Tibial artery (tissue), 4 donors: ENCODE data around the gene RAB40C.

Experiments used
- DNase-seq, 2 donors: peaks; one replicate each; pipeline ENCODE4 v3.0.0-alpha.2; 2019
- H3K27ac ChIP-seq, 2 donors: fragments of 200-600 bp; sonication (generic) in 1 of 2; 1 replicate in 1 of 2; 2 replicates in 1 of 2; pipeline ENCODE4 v1.5.1; 2018 to 2019; ENCODE audit warnings: mild to moderate bottlenecking in 1 of 2
- H3K27me3 ChIP-seq, 2 donors: fragments of 200-600 bp; sonication (generic) in 1 of 2; one replicate each; pipeline versions ENCODE4 v1.5.1 to v1.6.0; 2016 to 2019
- H3K36me3 ChIP-seq, 3 donors: fragments of 200-600 bp; sonication (generic) in 2 of 3; one replicate each; pipeline ENCODE4 v1.5.1; 2016 to 2019; ENCODE audit warnings: mild to moderate bottlenecking in 2 of 3
- H3K4me1 ChIP-seq, 4 donors: fragments of 200-600 bp; sonication (generic) in 2 of 4; 1 replicate in 3 of 4; 2 replicates in 1 of 4; pipeline ENCODE4 v1.5.1; 2016 to 2019
- H3K4me3 ChIP-seq, 2 donors: fragments of 200-600 bp; sonication (generic) in 1 of 2; 1 replicate in 1 of 2; 2 replicates in 1 of 2; pipeline ENCODE4 v1.5.1; 2018 to 2019; ENCODE audit warnings: mild to moderate bottlenecking in 2 of 2
- H3K9me3 ChIP-seq, 3 donors: fragments of 200-600 bp; sonication (generic) in 1 of 3; one replicate each; pipeline ENCODE4 v1.5.1; 2016 to 2019
- CTCF ChIP-seq, 2 experiments: fragments of 200-600 bp in 1 of 2; fragments of 450-650 bp in 1 of 2; IDR thresholded peaks; one replicate each; pipeline ENCODE4 v1.5.1; 2017 to 2019; ENCODE audit warnings: antibody characterized with exemption in 2 of 2, mild to moderate bottlenecking in 1 of 2, moderate library complexity in 1 of 2
- intact Hi-C: fragments of 100-400 bp; cut with DNase I; formaldehyde crosslinking; loops from one replicate; pipeline ENCODE4 v1.15.0; 2023; ENCODE audit warnings: low total_unique reads

RAB40C gene

GRCh38 chr16:666572-666971, 76.7 kb downstream of the RAB40C start:
- Histone ChIP-seq H3K27me3 (no peaks in the 10 kb centered on the region), H3K4me1 (peaks cover 8 to 22% (median 18%) of the 10 kb centered on the region in 4 donors), H3K9me3 (no peaks in the 10 kb centered on the region), H3K4me3 (no peak overlapping the region), H3K27ac (no peak overlapping the region), H3K36me3 (peaks cover 18 to 33% (median 19%) of the 10 kb centered on the region in 3 donors)
- TF ChIP-seq CTCF (IDR thresholded peaks at IDR 0.05) = no peak
- no peak for DNase-seq
- intact Hi-C loops = no loop called here

- no peak for DNase-seq
- H3K36me3 ChIP-seq = peaks cover 25 to 37% (median 26%) of the 10 kb centered on the region in 3 donors
- H3K27me3 ChIP-seq = no peaks in the 10 kb centered on the region
- no peaks in the 10 kb centered on the region for H3K9me3 ChIP-seq
- H3K27ac ChIP-seq = peak overlapping the region; percentile 87
- no peak for TF ChIP-seq CTCF (IDR thresholded peaks at IDR 0.05)
- peaks cover 8 to 22% (median 18%) of the 10 kb centered on the region in 4 donors for H3K4me1 ChIP-seq
- intact Hi-C loops = no loop called here
- H3K4me3 ChIP-seq = peak overlapping the region; percentile 84 to 92
Measured at GRCh38 chr16:667113-667779, 77.4 kb downstream of the RAB40C start.

- Histone ChIP-seq H3K27me3 (no peaks in the 10 kb centered on the region), H3K36me3 (peaks cover 32 to 38% (median 33%) of the 10 kb centered on the region in 3 donors), H3K4me1 (peaks cover 8 to 22% (median 18%) of the 10 kb centered on the region in 4 donors), H3K4me3 (peak within 1 kb of the TSS; percentile 84 to 92), H3K27ac (peak within 1 kb of the TSS; percentile 87), H3K9me3 (no peaks in the 10 kb centered on the region)
- intact Hi-C loops = no loop called here
- DNase-seq = peak; percentile 91 to 96
- peak; percentile 88 to 90 for TF ChIP-seq CTCF (IDR thresholded peaks at IDR 0.05)
Measured at GRCh38 chr16:667780-668518, 78.1 kb downstream of the RAB40C start, which contains the start of gene RHOT2. RHOT2 (plus strand) TSS chr16:668132; CDS start chr16:668200, 68 bp downstream.

- Histone ChIP-seq H3K36me3 (peaks cover 34 to 45% (median 40%) of the 10 kb centered on the region in 3 donors), H3K4me1 (peaks cover 8 to 22% (median 18%) of the 10 kb centered on the region in 4 donors), H3K9me3 (no peaks in the 10 kb centered on the region), H3K27ac (peak overlapping the region; percentile 87), H3K4me3 (peak overlapping the region; percentile 84 to 92), H3K27me3 (no peaks in the 10 kb centered on the region)
- intact Hi-C loops = no loop called here
- DNase-seq = no peak
- no peak for TF ChIP-seq CTCF (IDR thresholded peaks at IDR 0.05)
Measured at GRCh38 chr16:668519-669171, 78.8 kb downstream of the RAB40C start.

- intact Hi-C loops = no loop called here
- no peaks in the 10 kb centered on the region for H3K9me3 ChIP-seq
- no peak for TF ChIP-seq CTCF (IDR thresholded peaks at IDR 0.05)
- DNase-seq = no peak
- H3K27me3 ChIP-seq = no peaks in the 10 kb centered on the region
- H3K4me3 ChIP-seq = no peak overlapping the region
- peaks cover 34 to 55% (median 43%) of the 10 kb centered on the region in 3 donors for H3K36me3 ChIP-seq
- peaks cover 8 to 22% (median 18%) of the 10 kb centered on the region in 4 donors for H3K4me1 ChIP-seq
- H3K27ac ChIP-seq = no peak overlapping the region
Measured at GRCh38 chr16:669666-670065, 79.8 kb downstream of the RAB40C start.
